HG03139 (cell line): ENCODE measurements around the gene FADS2.
A peak's percentile ranks its signal among the peaks of the same experiment; 100 is the strongest.
"Not testable (repeated sequence)": the region's sequence is repeated elsewhere in the genome, so short reads cannot be mapped to it uniquely, and the experiment has no call there.

Source experiments
- ATAC-seq: cut with Tn5 transposase; IDR thresholded peaks from one replicate; pipeline ENCODE4 v1.9.1; 2021; ENCODE audit not compliant: unreplicated experiment

The FADS2 gene

DNA sequence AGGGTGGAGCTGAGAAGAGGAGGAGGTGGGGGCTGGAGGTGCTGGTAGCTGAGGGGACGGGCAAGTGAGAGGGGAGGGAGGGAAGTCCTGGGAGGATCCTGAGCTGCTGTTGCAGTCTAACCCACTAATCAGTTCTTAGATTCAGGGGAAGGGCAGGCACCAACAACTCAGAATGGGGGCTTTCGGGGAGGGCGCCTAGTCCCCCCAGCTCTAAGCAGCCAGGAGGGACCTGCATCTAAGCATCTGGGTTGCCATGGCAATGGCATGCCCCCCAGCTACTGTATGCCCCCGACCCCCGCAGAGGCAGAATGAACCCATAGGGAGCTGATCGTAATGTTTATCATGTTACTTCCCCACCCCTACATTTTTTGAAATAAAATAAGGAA lies 38.9 kb downstream of the FADS2 start:
- no peak for ATAC-seq

DNA sequence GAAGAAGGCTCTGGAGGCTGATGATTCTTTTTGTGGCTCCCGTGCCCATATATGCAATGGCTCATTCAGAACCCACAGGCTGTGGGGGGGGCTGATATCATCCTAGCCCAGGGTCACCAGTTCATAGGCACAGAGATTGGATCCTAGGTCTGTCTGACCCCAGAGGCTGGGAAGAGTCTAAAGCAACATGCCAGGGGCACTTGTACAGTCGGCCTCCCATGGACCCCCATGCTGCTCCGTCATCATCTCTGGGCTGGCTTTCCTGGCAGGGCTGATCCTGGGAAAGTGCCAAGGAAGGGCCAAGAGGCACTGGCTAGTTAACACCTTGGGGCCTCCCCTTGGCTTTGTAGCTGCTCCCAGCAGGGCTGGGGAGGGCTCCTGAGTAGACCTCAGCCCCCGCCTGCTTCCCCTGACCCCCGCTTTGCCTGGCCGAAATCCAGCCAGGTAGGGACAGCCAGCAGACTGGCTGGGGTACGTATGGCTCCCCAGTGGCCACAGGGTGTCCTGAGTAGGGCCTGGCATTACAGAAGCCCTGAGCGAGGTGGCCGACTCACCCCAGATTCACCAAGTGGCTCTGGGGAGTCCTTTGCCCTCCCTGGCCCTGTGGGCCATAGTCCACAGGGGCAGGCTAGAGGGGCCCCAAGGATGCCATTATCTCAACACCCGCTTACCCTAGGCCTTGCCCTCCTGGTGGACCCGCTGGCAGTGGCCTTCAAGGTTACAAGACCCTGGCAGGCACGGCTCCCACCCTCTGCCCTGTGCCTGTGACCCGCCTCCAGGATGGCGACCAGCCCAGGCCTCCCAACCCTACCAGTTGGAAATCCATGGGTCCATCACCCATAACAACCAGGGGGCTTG lies 40.7 kb downstream of the FADS2 start:
- ATAC-seq: no peak

DNA sequence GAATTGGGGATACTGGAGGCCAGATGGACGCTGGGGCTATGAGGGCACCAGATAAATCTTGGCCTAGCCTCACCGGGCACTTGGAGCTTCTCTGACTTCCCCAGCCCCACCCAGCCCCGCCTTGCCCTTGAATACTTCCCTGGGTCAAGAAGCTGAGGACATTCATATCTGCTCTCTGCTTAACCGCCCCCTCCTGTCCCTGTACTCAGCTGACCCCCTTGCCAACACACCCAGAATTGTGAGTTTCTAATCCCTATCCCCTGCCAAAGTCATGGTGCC lies 41.3 kb downstream of the FADS2 start:
- no peak for ATAC-seq

DNA sequence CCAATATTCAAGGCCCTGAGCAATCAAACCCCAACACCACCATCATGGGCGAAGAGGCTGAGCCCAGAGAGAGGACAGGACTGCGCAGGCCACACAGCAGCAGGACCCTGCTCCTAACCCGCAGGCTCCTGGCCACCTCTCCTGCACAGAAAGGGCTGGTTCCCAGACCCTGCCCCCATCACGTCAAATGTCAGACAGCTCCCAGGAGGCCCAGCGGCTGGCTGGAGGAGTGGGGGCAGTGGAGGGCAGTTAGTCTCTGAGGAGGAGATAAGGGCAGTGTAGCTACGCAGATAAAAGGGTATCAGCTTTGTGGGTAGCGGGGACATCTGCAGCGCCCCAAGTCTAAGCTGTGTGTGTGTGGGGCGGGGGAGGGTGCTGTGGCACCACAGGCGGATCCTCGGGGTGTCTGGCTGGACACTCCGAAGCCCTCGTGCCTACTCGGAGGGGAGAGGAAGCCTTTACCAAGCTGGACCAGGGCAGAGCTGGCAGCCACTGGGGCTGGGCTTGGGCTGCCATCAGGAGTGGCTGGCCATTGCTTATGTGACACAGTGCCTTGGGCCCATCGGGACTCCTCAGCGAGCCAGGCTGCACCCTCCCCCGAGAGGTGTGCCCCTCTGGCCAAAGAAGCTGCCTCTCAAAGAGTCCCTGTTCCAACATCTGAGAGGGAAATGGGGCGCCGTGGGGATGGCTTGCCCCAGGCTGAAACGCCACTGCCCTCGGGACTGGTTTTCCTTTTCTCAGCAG lies 41.8 kb downstream of the FADS2 start:
- no peak for ATAC-seq

DNA sequence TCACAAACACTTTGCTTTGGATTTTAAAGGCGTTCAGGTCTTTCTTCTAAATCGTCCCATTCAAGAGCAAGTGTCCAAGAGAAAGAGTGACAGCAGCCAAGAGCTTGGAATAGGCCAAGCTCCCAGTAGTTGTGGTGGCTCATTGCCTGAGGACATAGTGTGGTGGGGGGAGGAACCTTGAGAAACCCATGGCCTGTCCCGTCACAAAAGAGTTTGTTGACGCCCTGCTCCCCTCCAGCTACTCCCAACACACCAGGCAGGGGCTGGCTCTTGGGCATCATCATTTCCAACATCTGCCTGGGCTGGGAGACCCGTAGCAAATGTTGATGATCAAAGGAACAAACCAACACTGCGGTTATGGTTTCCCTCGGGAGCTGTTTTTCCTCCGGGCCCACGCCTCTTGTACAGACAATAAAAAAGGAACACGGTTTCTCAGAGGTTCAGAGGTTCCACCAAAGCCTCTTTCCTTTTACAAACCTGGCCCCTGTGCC lies 42.5 kb downstream of the FADS2 start:
- ATAC-seq: no peak

DNA sequence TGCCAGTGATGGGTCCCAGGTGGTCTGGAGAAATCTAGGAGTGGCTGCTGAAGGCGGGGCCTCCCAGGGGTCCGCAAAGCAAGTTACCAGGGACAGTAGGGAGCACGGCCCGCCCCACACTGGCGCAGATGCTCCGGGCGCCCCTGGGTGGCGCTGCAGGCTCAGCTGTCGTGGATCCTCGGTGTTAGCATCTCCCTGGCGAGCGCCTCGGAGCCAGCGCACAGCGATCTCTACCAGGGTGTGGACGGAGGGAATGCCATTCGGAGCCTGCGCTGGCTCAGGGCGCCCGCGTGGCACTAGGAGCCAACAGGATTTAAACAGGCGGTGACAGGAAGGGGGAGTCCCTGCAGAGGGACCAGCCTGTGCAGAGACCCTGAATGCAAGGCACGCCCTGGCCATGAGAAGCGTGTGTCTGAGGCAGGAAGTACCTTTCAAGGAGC lies 43.1 kb downstream of the FADS2 start:
- ATAC-seq: peak; percentile 74

DNA sequence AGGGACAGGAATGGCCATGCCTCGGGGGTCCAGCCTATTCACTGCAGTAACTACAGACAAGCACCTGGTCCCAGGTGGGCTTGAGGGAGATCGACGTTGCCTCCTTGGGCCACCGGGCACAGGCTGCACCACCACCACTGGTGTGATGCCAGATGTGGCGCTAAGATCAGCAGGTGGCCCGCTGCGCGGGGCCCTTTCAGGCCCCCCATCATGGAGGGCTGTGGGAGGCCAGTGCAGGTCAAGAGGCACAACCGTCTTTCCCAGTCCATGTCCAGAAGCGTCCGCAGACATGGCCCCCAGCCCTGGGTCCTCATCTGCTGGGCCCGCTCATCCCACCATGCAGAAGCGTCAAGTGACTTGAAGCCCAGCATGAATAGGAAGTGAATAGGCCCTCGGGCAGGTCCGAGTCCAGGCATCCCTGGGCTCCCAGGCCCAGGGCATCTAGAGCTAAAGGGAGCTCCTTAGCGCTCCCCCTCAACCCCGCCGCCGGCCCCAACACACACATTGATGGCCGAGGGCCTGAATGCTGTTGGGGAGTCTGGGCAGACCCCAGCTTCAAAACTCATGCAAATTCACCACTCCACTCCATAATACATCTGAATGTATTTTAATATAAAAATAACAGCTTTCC lies 45.0 kb downstream of the FADS2 start:
- no peak for ATAC-seq

DNA sequence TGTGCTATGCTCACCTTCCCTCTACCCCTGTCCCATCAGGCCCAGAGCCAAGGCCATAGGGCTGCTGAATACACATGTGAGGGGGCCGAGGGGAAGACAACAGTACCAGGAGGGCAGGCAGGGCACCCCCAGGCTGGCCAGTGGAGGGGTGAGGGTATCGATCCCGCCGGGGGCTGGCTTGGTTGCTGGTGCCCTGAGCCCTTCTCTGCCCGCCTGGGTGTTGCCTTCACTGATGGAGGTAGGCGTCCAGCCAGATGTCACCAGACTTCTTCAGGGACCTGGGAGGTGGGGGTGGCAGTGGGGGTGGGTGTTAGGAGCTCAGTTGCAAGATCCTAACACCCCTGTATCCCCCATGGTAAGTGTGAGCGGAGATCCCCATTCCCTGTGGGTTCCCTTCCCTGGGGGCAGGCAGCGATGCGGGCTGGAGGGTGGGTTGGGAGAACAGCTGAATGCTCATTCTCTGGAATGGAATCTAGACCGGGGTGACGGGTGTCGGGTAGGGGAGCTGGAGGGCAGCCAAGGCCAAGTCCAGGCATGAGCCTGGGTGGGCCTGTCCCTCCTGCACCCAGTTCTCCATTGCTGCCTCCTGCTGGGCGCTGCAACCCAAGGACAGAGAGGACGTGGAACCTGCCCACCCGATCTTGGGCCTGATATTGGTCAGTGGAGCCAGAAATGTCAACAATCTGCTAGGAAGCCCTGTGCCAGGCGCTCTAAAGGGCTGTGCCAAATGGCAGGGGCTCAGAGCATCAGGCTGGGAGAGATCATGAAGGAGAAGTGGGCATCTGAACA lies 45.7 kb downstream of the FADS2 start:
- ATAC-seq: no peak

DNA sequence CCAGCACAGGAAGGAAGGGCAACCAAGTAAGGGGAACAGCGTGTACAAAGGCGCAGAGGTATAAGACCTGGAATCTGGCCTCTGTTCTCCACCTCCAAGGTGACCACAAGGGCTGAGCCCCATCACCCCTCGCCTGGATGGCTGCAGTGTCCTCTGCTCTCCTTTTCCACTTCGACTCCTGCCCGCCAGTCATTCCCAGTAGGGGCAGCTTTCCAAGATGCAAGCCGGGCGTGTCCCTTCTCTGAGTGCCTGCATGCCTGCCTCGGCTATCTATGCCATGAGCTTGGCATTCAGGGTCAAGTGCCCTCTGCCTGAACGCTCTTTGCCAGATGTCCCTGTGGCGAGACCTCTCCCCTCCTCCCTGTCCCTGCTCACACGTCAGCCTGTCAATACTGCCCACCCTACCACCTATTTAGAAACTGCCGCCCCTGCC lies 46.3 kb downstream of the FADS2 start:
- ATAC-seq: no peak

DNA sequence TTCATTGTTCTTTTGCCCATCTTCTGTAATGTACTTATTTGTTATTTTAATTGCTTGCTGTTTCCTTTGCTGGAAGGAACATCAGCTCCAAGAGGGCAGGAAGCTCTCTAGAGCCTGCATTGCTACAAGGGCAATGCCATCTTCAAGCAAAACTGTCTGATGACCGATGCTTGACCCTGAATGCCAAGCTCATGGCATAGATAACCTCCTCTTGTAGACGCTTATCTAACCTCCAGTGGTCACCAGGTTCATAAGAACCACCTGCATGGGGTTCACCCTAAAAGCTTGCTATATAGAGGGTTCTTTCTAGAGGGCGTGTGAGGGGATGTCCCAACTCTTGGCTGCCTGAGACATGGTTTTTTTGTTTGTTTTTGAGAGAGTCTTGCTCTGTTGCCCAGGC lies 46.8 kb downstream of the FADS2 start:
- no peak for ATAC-seq

DNA sequence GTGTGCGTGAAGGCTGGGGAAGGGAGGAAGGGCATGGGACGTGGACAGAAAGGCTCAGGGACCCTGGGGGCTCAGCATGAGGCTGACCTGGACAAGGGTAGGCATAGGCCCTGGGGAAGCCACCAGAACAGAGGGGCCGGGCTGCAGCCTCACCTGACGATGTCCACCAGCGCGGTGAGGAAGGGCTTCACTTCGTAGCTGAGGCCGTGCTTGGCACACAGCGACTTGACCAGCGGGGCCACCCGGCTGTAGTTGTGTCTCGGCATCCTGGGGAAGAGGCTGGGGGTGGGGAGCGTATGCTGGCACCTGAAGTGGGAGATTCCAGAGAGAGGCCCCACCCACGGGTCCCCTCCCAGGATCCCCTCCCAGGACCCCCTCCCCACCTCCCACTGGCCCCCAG lies 47.6 kb downstream of the FADS2 start:
- ATAC-seq: no peak

DNA sequence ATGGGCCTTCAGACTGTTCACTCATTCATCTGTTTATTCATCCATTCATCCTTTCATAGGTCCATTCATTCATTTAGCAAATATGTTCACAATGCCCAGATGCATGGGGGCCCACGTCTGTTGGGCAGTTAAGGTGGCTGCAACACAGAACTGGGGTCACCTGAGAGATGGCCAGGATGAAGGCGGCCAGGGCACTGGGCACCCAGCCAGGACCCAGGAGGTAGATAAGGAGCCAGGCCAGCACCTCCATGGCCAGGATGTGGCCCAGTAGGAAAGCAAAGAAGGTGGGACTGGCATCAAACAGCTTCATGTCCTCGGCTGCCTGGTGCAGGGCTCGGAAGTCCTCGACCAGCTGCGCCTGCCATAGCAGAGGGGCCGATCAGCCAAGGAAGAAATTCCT lies 51.1 kb downstream of the FADS2 start:
- ATAC-seq: no peak

DNA sequence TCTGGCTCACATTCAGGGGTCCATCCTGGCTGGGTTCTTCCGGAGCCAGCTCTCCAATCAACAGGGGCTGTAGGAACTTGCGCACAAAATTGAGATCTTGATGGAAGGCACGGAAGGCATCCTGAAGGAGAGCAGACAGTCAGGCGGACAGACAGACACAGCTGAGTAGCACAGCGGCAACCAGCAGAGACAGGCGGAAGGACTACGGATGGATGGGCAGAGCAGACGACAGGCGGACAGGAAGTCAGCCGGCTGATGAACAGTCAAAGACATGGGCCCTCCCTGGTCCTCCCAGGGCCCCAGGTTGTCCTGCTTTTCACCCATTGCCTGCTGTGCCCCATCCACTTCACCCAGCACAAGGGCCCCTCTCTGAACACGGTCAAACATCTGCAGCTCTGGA lies 51.9 kb downstream of the FADS2 start:
- ATAC-seq: no peak

DNA sequence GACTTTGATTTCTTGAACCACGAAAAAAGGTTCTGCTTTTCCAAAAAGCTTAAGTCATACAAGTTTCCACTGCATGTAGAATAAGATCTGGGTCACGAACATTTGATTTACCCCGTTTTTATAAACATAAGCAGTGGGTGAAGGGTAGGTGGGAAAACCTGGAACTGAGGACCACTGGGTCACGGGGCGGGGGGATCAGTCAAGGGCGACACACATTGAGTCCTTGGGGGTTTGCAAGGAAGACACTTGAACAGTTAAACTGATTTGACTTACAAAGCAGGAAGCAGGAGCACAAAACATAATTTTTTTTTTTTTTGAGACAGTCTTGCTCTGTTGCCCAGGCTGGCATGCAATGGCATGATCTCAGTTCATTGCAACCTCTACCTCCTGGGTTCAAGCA lies 52.4 kb downstream of the FADS2 start:
- no peak for ATAC-seq

DNA sequence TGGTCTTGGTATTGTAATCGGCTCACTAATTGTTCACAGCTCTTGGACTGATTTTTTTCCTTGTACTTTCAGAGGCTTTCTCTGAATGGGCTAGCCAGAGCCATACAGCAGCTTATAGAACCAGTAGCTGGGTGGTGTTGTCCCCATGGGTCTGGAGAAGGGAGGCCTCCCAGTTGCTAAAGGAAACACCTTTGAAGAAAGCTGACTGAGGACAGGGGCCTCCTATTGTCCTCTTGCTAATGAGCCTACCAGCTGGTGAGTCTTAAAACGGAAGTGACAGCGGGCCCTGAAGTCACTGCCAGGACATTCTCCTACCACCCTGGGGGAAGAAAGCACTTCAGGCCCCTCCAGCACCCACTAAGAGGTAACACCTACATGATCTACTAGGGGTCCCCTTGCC lies 53.3 kb downstream of the FADS2 start:
- ATAC-seq: no peak

DNA sequence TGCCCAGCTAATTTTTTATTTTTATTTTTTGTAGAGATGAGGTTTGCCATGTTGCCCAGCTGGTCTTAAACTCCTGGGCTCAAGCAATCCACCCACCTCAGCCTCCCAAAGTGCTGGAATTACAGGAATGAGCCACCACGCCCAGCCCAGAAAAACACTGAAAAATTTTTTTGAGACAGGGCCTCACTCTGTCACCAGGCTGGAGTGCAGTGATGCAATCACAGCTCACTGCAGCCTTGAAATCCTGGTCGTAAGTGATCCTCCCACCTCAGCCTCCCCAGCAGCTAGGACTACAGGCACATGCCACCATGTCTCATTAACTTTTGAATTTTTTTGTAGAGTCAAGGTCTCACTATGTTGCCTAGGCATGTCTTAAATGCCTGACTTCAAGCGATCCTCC lies 54.2 kb downstream of the FADS2 start:
- ATAC-seq: not testable (repeated sequence)

DNA sequence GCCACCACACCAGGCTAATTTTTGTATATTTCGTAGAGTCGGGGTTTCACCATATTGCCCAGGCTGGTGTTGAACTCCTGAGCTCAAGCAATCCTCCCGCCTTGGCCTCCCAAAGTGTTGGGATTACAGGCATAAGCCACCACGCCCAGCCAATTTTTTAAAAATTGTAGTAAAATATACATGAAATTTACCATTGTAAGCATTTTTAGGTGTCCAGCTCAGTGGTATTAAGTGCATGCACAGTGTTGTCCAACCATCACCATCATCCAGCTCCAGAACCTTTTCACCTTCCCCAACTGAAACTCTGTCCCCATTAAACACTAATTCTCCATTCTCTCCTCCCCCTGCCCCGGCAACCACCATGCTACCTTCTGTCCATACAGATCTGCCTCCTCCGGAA lies 54.8 kb downstream of the FADS2 start:
- no peak for ATAC-seq

DNA sequence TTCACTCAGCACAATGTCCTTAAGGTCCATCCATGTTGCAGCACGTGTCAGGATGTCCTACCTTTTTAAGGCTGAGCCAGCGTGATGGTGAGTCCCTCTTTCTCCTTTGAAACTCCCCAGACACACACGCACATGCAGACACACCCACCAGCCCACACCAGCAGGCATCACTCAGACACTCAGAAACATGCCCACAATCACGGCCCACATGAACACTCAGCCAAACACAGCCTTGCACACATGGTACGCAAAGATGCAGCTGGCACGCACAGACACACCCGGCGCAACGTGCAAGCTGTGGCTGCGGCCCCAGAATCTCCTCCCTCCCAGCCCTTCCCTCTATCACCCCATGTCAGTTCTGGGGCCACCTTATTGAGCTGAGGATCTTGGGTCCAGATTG lies 55.2 kb downstream of the FADS2 start:
- ATAC-seq: no peak

DNA sequence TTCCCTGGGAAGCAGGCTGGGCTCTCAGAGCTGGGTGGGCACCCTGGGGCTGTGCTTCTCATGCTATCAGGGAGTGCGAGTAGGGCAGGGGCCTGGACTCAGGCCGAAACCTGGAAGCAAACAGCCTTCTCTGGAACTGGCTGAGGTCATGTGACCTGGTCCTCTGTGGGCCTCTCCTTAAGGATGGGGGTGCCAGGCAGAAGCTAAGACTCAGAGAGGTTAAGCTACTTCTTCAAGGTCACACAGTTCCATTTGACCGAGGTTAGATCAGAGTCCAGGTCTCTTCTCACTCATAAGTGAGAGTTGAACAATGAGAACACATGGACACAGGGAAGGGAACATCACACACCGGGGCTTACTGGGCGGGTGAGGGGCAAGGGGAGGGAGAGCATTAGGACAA lies 55.8 kb downstream of the FADS2 start:
- no peak for ATAC-seq

DNA sequence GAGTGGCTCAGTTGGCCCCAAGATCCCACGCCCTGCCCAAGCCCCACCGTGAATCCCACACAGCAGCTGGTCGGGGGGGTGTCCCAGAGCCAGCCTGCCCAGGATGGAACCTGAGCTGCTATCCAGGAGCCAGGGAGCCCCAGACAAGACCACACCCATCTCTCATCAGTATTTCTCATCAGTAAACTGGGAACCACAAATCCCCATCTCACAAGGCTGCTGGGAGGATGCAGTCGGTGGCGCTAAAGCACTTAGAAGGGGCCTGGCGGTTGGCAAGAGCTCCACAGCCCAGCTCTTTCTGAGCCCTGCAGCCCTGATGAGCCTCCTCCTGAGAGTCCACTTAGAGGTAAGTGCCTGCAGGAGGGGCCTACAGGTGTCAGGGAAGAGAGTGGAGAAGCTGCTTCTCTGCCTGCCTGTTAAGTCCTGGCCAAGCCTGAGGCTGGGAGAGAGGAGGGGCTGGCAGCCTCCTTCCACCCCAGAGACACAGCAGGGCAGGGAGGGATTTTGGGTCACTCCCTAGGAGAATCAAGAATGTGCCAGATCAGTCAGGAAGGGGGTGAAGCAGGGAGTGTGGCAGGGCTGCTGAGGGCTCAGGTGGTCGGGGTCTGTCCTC lies 57.2 kb downstream of the FADS2 start:
- no peak for ATAC-seq
